Osteoblast (primary cell): ENCODE data around the gene TSPAN7. TPM values are rescaled to one million over a fixed set of nuclear protein-coding genes. Genes with fewer than 3 reads are reported as not detected.

Experiments
- DNase-seq: peaks from one replicate; pipeline ENCODE4 v3.0.0; 2011; ENCODE audit warnings: low spot score, mixed read lengths; ENCODE audit not compliant: insufficient read length; ENCODE audit errors: missing footprints
- H2AFZ ChIP-seq: 2 replicates; pipeline ENCODE4 v1.6.0; 2011; ENCODE audit warnings: mild to moderate bottlenecking, low read length
- H3K27ac ChIP-seq: 2 replicates; pipeline ENCODE4 v1.5.1; 2011; ENCODE audit warnings: mild to moderate bottlenecking, low read depth, low read length, moderate library complexity
- H3K27me3 ChIP-seq: 2 replicates; pipeline ENCODE4 v1.6.0; 2012; ENCODE audit warnings: mild to moderate bottlenecking, control low read depth, inconsistent platforms, low read length, moderate library complexity; ENCODE audit not compliant: insufficient read depth
- H3K36me3 ChIP-seq: 2 replicates; pipeline ENCODE4 v1.5.1; 2011; ENCODE audit warnings: mild to moderate bottlenecking, low read length, control low read depth, moderate library complexity; ENCODE audit not compliant: insufficient read depth
- H3K4me1 ChIP-seq: 2 replicates; pipeline ENCODE4 v1.5.1; 2011; ENCODE audit warnings: mild to moderate bottlenecking, low read length, control low read depth, moderate library complexity; ENCODE audit not compliant: insufficient read depth
- H3K4me2 ChIP-seq: 2 replicates; pipeline ENCODE4 v1.6.0; 2011; ENCODE audit warnings: mild to moderate bottlenecking, low read length; ENCODE audit not compliant: insufficient read depth
- H3K4me3 ChIP-seq: fragments of 200-600 bp; sonication (generic); 3 replicates; pipeline ENCODE4 v1.5.1; 2012; ENCODE audit warnings: mild to moderate bottlenecking, low read length, inconsistent platforms; ENCODE audit not compliant: insufficient read depth
- H3K79me2 ChIP-seq: 2 replicates; pipeline ENCODE4 v1.6.0; 2012; ENCODE audit warnings: mild to moderate bottlenecking, low read length, control low read depth, inconsistent platforms; ENCODE audit not compliant: insufficient read depth
- H3K9me3 ChIP-seq: 2 replicates; pipeline ENCODE4 v1.5.1; 2011; ENCODE audit warnings: low read depth, low read length, control low read depth
- H4K20me1 ChIP-seq: 2 replicates; pipeline ENCODE4 v1.6.0; 2012; ENCODE audit warnings: mild to moderate bottlenecking, low read length, control low read depth; ENCODE audit not compliant: insufficient read depth
- total RNA-seq: library from RNA; depleted of rRNA; stranded (reverse); fragments of >200 nt; gene quantifications from 2 replicates; pipeline ENCODE4 v1.2.3, GENCODE V29; 2012
- TF ChIP-seq, protein P1 (sequence below): IDR thresholded peaks from 2 replicates; pipeline ENCODE4 v1.5.1; 2011; ENCODE audit warnings: mild to moderate bottlenecking, low read depth, low read length, moderate library complexity; ENCODE audit errors: extremely low read depth

Gene TSPAN7
- total RNA-seq, 1 donor: 0.36 TPM

GRCh38 chrX:38636949-38637819, 75.8 kb downstream of the TSPAN7 start:
- Histone ChIP-seq H3K27ac (no peak overlapping the region), H2AFZ (peak overlapping the region; percentile 7), H3K4me2 (no peak overlapping the region)

GRCh38 chrX:38638952-38639529, 77.7 kb downstream of the TSPAN7 start:
- Histone ChIP-seq H3K27ac (no peak overlapping the region), H3K4me1 (peaks cover 12% of the 10 kb centered on the region), H3K79me2 (no peaks in the 10 kb centered on the region), H3K4me2 (no peak overlapping the region), H3K4me3 (no peak overlapping the region), H3K36me3 (no peaks in the 10 kb centered on the region), H4K20me1 (no peaks in the 10 kb centered on the region), H3K27me3 (peaks cover 22% of the 10 kb centered on the region), H2AFZ (no peak overlapping the region), H3K9me3 (no peaks in the 10 kb centered on the region)
- TF ChIP-seq, protein P1, sequence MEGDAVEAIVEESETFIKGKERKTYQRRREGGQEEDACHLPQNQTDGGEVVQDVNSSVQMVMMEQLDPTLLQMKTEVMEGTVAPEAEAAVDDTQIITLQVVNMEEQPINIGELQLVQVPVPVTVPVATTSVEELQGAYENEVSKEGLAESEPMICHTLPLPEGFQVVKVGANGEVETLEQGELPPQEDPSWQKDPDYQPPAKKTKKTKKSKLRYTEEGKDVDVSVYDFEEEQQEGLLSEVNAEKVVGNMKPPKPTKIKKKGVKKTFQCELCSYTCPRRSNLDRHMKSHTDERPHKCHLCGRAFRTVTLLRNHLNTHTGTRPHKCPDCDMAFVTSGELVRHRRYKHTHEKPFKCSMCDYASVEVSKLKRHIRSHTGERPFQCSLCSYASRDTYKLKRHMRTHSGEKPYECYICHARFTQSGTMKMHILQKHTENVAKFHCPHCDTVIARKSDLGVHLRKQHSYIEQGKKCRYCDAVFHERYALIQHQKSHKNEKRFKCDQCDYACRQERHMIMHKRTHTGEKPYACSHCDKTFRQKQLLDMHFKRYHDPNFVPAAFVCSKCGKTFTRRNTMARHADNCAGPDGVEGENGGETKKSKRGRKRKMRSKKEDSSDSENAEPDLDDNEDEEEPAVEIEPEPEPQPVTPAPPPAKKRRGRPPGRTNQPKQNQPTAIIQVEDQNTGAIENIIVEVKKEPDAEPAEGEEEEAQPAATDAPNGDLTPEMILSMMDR: no peak
- DNase-seq: peak; percentile 8

More at GRCh38 chrX:38636949-38637819, 75.8 kb downstream of the TSPAN7 start:
- DNase-seq: peak; percentile 18
- Histone ChIP-seq H3K79me2 (no peaks in the 10 kb centered on the region), H3K27me3 (peaks cover 26% of the 10 kb centered on the region), H3K4me1 (peaks cover 12% of the 10 kb centered on the region), H4K20me1 (no peaks in the 10 kb centered on the region), H3K9me3 (no peaks in the 10 kb centered on the region), H3K36me3 (no peaks in the 10 kb centered on the region), H3K4me3 (no peak overlapping the region)
- TF ChIP-seq, protein P1: no peak

- Histone ChIP-seq H3K27ac (no peak overlapping the region), H3K79me2 (no peaks in the 10 kb centered on the region), H3K9me3 (no peaks in the 10 kb centered on the region), H3K4me1 (peaks cover 12% of the 10 kb centered on the region), H3K4me2 (no peak overlapping the region), H4K20me1 (no peaks in the 10 kb centered on the region), H3K27me3 (peaks cover 26% of the 10 kb centered on the region), H2AFZ (no peak overlapping the region), H3K4me3 (no peak overlapping the region), H3K36me3 (no peaks in the 10 kb centered on the region)
- no peak for DNase-seq
- TF ChIP-seq, protein P1: no peak
Observed at GRCh38 chrX:38639730-38640129, 78.4 kb downstream of the TSPAN7 start.

DNA sequence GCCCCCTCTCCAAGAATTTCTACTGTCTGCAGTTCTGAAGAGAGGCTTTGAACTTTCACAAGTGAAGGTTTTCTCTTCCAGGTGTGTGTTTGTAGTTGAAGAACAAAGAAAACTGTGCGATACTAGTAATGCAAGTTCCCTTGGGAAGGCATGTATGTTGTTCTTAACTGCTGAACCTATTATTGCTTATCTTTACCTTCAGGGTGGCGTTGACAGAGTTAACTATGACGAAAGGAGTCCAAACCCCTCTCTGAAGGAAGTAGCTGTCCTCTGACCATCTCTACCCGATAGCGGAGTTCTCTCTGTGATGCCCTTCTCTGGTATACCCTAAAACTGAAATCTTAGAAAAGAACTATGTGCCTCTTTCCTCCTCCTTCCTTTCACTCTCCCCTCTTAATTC, 79.9 kb downstream of the TSPAN7 start:
- no peaks in the 10 kb centered on the region for H4K20me1 ChIP-seq
- DNase-seq: no peak
- peaks cover 35% of the 10 kb centered on the region for H3K27me3 ChIP-seq
- no peak overlapping the region for H3K4me3 ChIP-seq
- H3K79me2 ChIP-seq: no peaks in the 10 kb centered on the region
- TF ChIP-seq, protein P1: no peak
- H2AFZ ChIP-seq: no peak overlapping the region
- H3K36me3 ChIP-seq: no peaks in the 10 kb centered on the region
- H3K4me2 ChIP-seq: no peak overlapping the region
- H3K9me3 ChIP-seq: no peaks in the 10 kb centered on the region
- H3K4me1 ChIP-seq: peaks cover 11% of the 10 kb centered on the region
- H3K27ac ChIP-seq: no peak overlapping the region
